ENCODE measurements around the gene TLE4.
"Not testable (repeated sequence)": the region's sequence is repeated elsewhere in the genome, so short reads cannot be mapped to it uniquely, and the experiment has no call there.

Gene TLE4

DNA sequence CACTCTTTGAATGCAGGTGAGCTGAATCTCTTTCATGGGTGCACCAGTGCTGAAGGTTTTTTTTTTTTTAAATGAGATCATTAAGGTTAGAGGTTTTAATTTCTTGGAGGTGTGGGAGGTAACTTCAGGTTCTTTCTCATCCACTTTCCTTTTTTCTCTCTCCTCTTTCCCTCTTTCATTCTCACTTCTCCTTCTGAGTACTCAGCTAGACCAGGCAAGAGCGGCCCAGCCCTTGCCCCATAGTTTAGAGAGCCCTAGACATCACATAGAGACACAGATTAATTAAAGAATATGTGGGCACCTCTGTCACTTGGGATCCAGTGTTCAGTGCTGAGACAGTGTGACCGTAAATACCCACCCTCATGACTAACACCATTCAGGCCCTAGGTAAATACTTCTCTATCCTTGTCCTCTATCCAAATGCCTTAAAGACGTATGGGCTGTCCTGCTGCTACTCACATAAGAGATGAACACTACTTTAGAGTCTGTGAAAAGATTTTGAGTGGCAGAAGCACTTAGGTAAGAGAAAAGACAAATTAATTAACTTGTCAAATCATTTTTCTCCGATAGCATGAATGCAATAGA, 174.1 kb downstream of the TLE4 start:
- DNase-seq = no peak

DNA sequence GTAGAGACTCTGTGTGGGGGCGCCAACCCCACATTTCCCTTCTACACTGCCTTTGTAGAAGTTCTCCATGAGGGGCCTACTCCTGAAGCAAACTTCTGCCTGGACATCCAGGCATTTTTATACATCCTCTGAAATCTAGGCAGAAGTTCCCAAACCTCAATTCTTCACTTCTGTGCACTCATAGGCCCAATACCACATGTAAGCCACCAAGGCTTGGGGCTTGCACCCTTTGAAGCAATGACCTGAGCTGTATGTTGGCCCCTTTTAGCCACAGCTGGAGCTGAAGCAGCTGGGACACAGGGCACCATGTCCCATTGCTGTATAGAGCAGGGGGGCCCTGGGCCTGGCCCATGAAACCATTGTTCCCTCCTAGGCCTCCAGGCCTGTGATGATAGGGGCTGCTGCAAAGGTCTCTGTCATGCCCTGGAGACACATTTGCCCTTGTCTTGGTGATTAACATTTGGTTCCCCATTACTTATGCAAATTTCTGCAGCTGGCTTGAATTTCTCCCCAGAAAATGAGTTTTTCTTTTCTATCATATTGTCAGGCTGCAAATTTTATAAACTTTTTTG, 180.2 kb downstream of the TLE4 start:
- DNase-seq = not testable (repeated sequence)

DNA sequence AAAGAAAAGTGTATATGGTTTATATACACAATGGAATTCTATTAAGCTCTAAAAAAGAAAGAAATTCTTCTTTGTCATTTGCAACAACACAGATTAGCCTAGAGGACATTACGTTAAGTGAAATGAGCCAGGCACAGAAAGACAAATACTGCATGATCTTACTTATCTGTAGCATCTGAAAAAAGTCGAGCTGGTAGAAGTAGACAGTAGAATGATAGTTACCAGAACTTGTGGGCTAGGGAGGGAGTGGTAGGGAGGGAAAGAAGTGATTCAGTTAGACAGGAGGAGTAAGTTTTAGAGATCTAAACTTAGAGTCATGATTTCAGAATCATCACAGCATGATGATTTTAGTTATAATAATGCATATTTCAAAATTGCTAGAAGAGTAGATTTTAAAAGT, 184.6 kb downstream of the TLE4 start:
- no peak for DNase-seq

DNA sequence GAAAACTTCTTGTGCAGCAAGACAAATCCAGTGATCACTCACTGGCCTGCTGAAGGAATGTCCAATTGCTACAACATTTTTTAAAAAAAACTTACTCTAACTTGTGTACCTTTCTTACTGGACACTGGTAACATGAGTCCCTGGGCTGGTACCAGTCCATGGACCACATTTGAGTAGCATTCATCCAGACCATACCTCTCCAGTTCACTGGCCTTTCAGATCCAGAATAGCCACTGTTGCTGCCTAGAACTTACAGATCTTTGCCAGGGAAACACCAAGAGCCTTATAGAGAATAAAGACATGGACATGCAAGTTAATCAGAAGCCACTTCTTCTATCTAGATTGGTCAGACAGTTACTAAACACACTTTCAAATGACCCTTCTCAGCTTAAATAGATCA, 185.3 kb downstream of the TLE4 start:
- DNase-seq = no peak

DNA sequence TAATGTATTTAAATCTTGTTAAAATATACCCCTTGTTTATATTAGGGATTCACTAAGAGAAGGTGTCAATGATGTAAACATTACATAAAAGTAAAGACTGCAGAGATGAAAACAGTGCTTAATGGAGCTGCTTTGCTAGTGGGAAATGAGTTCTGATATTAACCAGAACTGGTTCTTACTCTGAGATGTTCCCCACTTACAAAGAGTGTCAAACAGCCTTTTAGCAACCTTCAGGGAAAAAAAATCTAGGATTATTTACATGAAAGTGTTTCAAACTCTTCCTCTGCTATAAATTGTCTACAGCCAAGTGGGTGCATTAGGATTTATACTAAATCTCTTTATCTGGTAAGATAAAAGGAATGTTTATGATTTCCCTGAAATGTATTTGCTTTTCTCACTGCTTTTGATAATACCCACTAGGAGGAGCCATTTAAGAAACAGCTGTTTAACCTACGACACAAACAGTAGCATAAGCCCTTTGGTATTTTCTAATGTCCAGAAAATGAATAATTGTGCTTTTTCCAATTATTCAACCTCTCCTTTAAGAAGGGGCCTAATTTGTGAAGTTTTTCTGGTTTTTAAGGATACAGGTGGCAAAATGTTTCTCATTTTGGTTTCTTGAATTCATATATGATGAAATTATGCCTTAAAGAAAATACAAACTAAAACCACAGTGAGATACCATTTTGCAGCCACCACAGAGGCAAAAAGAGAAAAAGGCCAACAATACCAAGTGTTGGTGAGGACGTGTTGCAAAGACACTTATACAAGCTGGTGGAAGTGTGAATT, 186.3 kb downstream of the TLE4 start:
- DNase-seq = no peak

DNA sequence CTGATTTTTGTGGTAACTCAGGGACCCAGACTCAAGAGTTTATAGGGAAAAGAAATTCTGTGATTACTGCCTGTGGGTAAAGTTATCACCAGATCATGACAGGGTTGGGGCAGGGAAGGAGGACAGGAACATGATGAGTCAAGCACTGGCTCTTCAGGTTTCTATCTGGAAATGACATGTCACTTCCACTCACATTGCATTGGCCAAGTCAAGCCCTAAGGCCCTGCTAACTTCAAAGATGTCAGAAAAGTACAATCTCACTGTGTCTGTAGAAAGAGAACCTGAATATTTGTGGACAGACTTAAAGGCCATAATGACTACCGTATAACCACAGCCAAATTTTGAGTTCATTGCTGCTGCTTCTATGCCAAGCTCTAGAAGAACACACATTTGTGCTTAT, 187.7 kb downstream of the TLE4 start:
- no peak for DNase-seq

DNA sequence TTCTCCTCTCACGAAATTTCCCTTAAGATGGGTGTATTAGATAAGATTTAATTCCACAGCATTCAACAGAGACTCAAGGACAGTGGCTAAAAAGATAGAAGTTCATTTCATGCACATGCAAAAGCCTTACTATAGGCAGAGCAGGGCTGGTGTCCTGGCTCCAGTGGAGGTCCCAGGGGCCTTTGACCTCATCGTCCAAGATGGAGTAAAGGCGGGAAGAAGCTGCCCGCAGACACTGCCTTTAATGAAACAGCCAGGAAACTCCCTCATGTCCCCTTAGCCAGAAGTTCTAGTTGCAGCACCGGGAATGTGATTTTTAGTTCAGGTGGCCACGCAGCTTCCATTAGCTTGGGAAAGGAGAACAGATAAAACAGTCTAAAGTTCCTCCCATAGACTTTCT, 190.3 kb downstream of the TLE4 start:
- DNase-seq = no peak

DNA sequence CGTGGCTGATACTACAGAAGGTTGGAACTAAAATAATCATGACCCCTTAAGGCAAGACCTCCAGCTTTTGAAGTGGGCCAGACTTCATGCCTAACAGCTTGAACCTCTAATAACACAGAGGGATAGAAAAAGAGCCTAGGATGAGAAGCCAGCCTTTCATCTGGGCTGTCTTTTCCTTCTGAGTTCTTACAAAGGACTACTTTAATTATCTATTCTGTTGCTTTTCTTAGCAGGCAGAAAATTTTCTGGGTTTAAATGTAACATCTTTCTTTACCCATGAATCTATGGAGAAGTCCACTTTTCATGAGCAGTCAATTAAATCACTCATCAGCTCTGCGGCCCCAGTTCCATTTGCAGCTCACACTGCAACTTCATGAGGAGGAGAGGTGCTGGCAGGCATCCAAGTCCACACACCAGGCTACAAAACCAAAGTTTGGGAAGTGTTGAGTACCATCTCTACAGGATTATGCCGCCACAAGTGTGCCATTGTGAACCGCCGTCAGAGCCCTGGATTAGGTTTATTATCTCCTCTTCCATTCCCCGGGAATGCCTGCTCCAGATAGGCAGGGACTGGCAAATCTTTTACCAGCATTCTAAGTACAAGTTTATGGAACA, 192.0 kb downstream of the TLE4 start:
- no peak for DNase-seq

DNA sequence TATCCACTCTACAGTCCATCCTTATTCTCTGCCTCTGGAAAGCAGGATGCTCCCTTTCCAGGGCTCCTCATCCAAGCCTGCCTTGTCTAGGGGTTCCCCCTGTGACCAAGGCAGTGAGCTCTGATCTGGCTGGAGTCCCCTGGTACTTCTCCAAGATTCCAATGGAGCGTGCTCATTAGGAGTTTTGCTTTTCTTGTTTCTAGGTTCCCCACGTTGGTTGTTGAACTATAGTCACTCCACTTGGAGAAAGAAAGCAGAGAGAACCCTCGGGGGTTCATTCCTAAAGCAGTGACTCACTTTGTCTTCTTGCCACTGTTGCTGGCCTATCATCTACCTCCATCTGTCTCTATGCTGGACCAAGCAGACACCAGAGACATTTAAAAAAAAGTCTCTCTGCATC, 192.6 kb downstream of the TLE4 start:
- peak; percentile 95 for DNase-seq

DNA sequence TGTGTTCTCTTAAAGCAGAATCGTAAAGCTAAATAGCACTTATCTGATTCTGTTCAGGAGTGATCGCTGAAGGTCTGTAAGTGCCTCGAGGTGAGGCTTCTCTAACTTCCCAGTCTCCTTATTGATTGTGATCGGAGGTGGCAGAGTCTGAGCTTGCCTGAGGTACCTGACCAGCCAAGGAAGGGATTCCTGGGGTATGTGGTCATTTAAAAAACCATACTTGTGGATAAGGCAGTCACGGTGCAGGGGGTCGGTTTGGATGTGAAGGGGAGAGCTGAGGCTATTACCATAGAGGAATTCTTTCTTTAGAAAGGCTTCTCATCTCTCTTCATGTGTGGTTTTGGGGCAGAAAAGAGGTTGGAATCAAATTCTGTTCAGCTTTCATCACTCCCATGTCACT, 193.7 kb downstream of the TLE4 start:
- DNase-seq = no peak

DNA sequence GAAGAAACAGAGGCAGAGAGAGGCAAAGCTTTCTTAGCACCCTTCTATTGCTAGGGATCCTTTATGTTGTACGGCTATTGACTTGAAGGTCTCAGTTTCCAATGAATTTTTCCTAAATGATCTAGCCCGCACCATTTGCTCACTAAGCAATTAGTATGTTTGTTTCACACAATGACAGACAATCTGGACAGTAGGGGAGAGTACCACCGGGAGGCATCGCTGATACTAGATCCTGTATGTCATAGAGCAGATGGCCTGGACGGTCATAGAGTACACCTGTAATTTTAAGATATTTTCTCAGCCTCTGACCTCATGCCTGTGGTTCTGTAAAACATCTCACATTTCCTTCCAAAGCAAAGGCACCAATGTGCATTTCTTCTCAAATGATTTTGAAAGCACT, 194.3 kb downstream of the TLE4 start:
- no peak for DNase-seq

DNA sequence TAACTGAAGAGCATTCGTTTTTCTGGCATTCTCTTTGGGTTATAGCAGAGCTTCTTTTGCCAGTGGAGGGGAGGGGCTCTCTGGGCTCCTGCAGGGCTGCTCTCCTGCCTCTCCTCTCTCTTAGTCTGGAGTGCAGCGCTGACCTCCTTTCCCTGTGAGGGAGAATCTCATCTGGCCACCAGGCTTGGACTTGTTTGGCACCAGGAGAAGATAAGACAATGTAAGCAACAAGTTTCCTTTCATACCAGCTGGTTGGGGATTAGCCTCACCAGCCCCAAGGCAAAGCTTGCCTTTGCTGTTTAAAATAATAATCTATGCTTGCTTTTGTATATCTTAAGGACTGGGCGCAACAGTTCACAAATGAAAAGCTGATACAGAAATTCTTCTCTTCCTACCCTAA, 196.4 kb downstream of the TLE4 start:
- no peak for DNase-seq

DNA sequence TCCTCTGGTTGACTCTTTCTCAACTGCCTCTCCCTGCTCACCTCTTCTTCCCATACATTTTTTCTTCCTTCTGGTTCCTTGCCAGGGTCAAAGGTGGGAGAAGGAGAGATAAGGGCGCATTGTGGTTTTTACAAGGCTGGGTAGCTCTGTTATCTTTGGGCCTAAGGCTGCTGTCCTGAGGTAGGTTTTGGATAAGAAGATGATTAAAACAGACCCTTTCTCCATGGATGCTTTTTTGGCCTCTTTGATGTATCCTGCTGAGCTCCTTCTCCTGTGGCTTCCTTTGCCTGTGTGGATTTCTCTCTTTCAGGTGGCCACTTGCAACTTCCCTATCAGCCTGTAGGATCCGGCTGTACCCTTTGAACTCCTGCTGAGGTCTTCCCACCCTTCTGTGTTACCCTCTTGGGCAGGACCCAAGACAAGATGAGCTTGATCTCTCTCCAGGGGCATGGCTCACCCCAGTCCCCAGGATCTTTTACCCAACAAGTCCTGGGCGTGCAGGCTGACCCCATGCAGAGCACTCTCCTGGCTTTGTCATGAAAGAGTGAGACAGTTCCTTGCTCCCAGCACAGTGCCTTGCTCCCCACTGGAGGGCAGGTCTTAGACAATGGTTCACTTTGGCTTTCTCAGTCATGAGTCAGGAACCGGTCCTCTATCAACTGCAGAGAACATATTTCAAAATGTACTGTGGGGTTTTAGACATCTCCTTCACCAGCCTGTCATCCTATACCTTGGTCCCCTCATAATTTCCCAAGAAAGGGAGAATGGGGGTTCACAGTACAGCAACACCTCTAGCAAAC, 197.9 kb downstream of the TLE4 start:
- no peak for DNase-seq

DNA sequence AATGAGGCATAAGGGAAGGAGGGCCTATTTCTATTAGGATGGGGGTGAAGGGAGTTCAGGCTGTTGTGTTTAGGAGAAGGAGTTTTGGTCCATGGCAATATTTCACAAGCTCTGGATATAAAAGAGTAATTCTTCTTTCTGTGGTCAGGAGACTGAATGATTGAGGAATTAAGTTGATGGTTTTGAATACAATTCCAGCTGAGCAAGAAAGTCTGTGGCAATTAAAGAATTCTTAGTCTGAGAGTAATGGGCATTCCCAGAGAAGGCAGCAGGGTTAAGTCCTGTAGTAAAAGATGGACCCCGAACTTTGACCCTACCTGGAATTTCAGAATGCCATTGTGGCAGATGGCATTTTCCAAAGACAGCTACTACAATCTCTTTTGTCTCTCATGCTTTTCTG, 202.6 kb downstream of the TLE4 start:
- DNase-seq = no peak
